ENCODE results near the gene SP100.
"Not testable (repeated sequence)": the region's sequence is repeated elsewhere in the genome, so short reads cannot be mapped to it uniquely, and the experiment has no call there.

Gene SP100

GRCh38 chr2:230419181-230419580 lies 3.2 kb downstream of the SP100 start:
- no peak for DNase-seq (ENCODE audit: low spot score)

GRCh38 chr2:230422149-230422548 lies 6.1 kb downstream of the SP100 start:
- no peak for DNase-seq (ENCODE audit: low spot score)

- no peak for DNase-seq (ENCODE audit: low spot score)
These were observed 8.0 kb downstream of the SP100 start for GRCh38 chr2:230423851-230424458.

- DNase-seq (ENCODE audit: low spot score), result no peak
These were observed 9.4 kb downstream of the SP100 start for GRCh38 chr2:230425377-230425776.

- DNase-seq (ENCODE audit: low spot score), result no peak
These were observed 13.5 kb downstream of the SP100 start for GRCh38 chr2:230429513-230429912.

- no peak for DNase-seq (ENCODE audit: low spot score)
These were observed 15.2 kb downstream of the SP100 start for GRCh38 chr2:230430957-230431910.

GRCh38 chr2:230434677-230435324 lies 18.8 kb downstream of the SP100 start:
- no peak for DNase-seq (ENCODE audit: low spot score)

- no peak for DNase-seq (ENCODE audit: low spot score)
These were observed 19.4 kb downstream of the SP100 start for GRCh38 chr2:230435431-230435830.

GRCh38 chr2:230439121-230439520 lies 23.1 kb downstream of the SP100 start:
- not testable (repeated sequence) for DNase-seq (ENCODE audit: low spot score)

- no peak for DNase-seq (ENCODE audit: low spot score)
These were observed 23.6 kb downstream of the SP100 start for GRCh38 chr2:230439590-230439989.

GRCh38 chr2:230441227-230441897 lies 25.4 kb downstream of the SP100 start:
- no peak for DNase-seq (ENCODE audit: low spot score)

- DNase-seq (ENCODE audit: low spot score), result no peak
These were observed 27.5 kb downstream of the SP100 start for GRCh38 chr2:230443541-230443940.

- DNase-seq (ENCODE audit: low spot score), result no peak
These were observed 28.8 kb downstream of the SP100 start for GRCh38 chr2:230444832-230445231.

- no peak for DNase-seq (ENCODE audit: low spot score)
These were observed 31.0 kb downstream of the SP100 start for GRCh38 chr2:230447036-230447435.

GRCh38 chr2:230447455-230448451 lies 31.8 kb downstream of the SP100 start:
- DNase-seq (ENCODE audit: low spot score), result no peak

GRCh38 chr2:230449901-230450467 lies 34.0 kb downstream of the SP100 start:
- DNase-seq (ENCODE audit: low spot score), result no peak

GRCh38 chr2:230453006-230453405 lies 37.0 kb downstream of the SP100 start:
- DNase-seq (ENCODE audit: low spot score), result no peak

- DNase-seq (ENCODE audit: low spot score), result no peak
These were observed 39.1 kb downstream of the SP100 start for GRCh38 chr2:230455005-230455684.

- no peak for DNase-seq (ENCODE audit: low spot score)
These were observed 41.2 kb downstream of the SP100 start for GRCh38 chr2:230457073-230457768.
